ENCODE results near the gene ARHGAP8. TPM values are rescaled to one million over a fixed set of nuclear protein-coding genes. Genes with fewer than 3 reads are reported as not detected.

Gene ARHGAP8
- total and polyA plus RNA-seq, 2 donors (not counting 3 experiments of a cell fraction or from before 2014, with no cell fraction given) = not detected

- FAIRE-seq (no peak), DNase-seq (ENCODE audit: low read depth, low spot score) (no peak)
- BruUV-seq (replicated peaks) = no TSS peak
- H3K9me3 ChIP-seq (replicated peaks; ENCODE audit: control insufficient read depth, insufficient read depth, low read length) = no peaks in the 10 kb centered on the region
- H4K20me1 ChIP-seq (replicated peaks; ENCODE audit: control insufficient read depth, extremely low read depth, insufficient read depth, low read length) = no peaks in the 10 kb centered on the region
- H3K27ac ChIP-seq (ENCODE audit: insufficient read depth, low read depth, low read length) = no peak overlapping the region
- ChIA-PET CTCF (interaction anchor here (1.2 kb wide), 1 partner anchor 57 kb away, joined by 3 read pairs; no protein-coding TSS in a partner anchor), POLR2A (no interaction called here)
- no peak overlapping the region for H3K4me3 ChIP-seq (replicated peaks in 1 of 3; ENCODE audit: insufficient read depth in 1 of 3, low read depth in 1 of 3, low read length in 3 of 3)
- dilution Hi-C loops (cut with MboI; ENCODE audit: extremely low pct_ligation_motif_present, low sequenced_read_pairs) (no loop called here), intact Hi-C loops (cut with micrococcal nuclease) (no loop called here)
- H3K4me2 ChIP-seq (ENCODE audit: insufficient read depth, low read length) = no peak overlapping the region
- H3K79me2 ChIP-seq (ENCODE audit: control insufficient read depth, insufficient read depth, low read length) = no peaks in the 10 kb centered on the region
- peaks cover 10 to 12% of the 10 kb centered on the region in 2 experiments for H3K27me3 ChIP-seq (ENCODE audit: control insufficient read depth in 2 of 2, insufficient read depth in 2 of 2, low read length in 2 of 2)
- TF ChIP-seq, protein P1, sequence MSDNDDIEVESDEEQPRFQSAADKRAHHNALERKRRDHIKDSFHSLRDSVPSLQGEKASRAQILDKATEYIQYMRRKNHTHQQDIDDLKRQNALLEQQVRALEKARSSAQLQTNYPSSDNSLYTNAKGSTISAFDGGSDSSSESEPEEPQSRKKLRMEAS (IDR thresholded peaks at IDR 0.05; ENCODE audit: insufficient read depth, insufficient read length) = no peak
- no peak for TF ChIP-seq GATA2 (IDR thresholded peaks at IDR 0.05; ENCODE audit: insufficient read depth, insufficient read length, low read depth, low read length)
- TF ChIP-seq MYC (IDR thresholded peaks at IDR 0.05; ENCODE audit: low read depth, low read length) = no peak
- TF ChIP-seq, protein P2, sequence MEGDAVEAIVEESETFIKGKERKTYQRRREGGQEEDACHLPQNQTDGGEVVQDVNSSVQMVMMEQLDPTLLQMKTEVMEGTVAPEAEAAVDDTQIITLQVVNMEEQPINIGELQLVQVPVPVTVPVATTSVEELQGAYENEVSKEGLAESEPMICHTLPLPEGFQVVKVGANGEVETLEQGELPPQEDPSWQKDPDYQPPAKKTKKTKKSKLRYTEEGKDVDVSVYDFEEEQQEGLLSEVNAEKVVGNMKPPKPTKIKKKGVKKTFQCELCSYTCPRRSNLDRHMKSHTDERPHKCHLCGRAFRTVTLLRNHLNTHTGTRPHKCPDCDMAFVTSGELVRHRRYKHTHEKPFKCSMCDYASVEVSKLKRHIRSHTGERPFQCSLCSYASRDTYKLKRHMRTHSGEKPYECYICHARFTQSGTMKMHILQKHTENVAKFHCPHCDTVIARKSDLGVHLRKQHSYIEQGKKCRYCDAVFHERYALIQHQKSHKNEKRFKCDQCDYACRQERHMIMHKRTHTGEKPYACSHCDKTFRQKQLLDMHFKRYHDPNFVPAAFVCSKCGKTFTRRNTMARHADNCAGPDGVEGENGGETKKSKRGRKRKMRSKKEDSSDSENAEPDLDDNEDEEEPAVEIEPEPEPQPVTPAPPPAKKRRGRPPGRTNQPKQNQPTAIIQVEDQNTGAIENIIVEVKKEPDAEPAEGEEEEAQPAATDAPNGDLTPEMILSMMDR (IDR thresholded peaks at IDR 0.05; ENCODE audit: extremely low read depth in 1 of 2, insufficient read depth in 1 of 2, low read depth in 1 of 2, low read length in 2 of 2) = no peak
- no peak for TF ChIP-seq POLR2A (IDR thresholded peaks at IDR 0.05; ENCODE audit: low read depth, low read length)
- TF ChIP-seq POLR2AphosphoS5 (IDR thresholded peaks at IDR 0.05; ENCODE audit: insufficient read depth, low read depth, low read length) = no peak
- no peak for TF ChIP-seq JUN (IDR thresholded peaks at IDR 0.05; ENCODE audit: borderline replicate concordance, insufficient read depth, insufficient read length, low read depth)
- TF ChIP-seq FOS (IDR thresholded peaks at IDR 0.05; ENCODE audit: borderline replicate concordance, insufficient read depth, low read length) = no peak
- no peak for TF ChIP-seq EZH2 (IDR thresholded peaks at IDR 0.05; ENCODE audit: borderline replicate concordance, low read depth, low read length, severe bottlenecking)
- no peak overlapping the region for H2AFZ ChIP-seq (ENCODE audit: low read depth, low read length)
- H3K4me1 ChIP-seq (ENCODE audit: control insufficient read depth, extremely low read depth, insufficient read depth, low read length) = no peaks in the 10 kb centered on the region
- H3K9me1 ChIP-seq (replicated peaks; ENCODE audit: control insufficient read depth, extremely low read depth, insufficient read depth, low read length) = no peaks in the 10 kb centered on the region
- no peaks in the 10 kb centered on the region for H3K36me3 ChIP-seq (ENCODE audit: control insufficient read depth in 2 of 2, extremely low read depth in 1 of 2, insufficient read depth in 2 of 2, low read length in 2 of 2)
- H3K9ac ChIP-seq (replicated peaks; ENCODE audit: extremely low read depth, insufficient read depth, low read length) = no peak overlapping the region
Observed at GRCh38 chr22:44741929-44742328, 10.4 kb upstream of the ARHGAP8 start.
